HG02798 (cell line): ENCODE data around the gene SLC35G3.
"Not testable (repeated sequence)": the region's sequence is repeated elsewhere in the genome, so short reads cannot be mapped to it uniquely, and the experiment has no call there.

Experiments
- ATAC-seq: cut with Tn5 transposase; IDR thresholded peaks from one replicate; pipeline ENCODE4 v1.9.1; 2021; ENCODE audit warnings: mild to moderate bottlenecking; ENCODE audit not compliant: unreplicated experiment, poor library complexity

The SLC35G3 gene

GRCh38 chr17:35194001-35194400 is at the start of gene SLC35G3:
TSS of gene SLC35G3 (minus strand) at chr17:35194393. CDS start at chr17:35194307, 86 bp downstream.
- ATAC-seq = not testable (repeated sequence)

GRCh38 chr17:35243561-35244340 is 49.6 kb upstream of the SLC35G3 start:
- ATAC-seq = no peak

GRCh38 chr17:35242805-35243560 is 48.8 kb upstream of the SLC35G3 start, which contains the start of gene SLFN5:
TSS of gene SLFN5 (plus strand) at chr17:35243072. CDS start at chr17:35258691, 15,619 bp downstream.
- ATAC-seq = peak; percentile 77

GRCh38 chr17:35242158-35242804 is 48.1 kb upstream of the SLC35G3 start:
- peak; percentile 44 for ATAC-seq

GRCh38 chr17:35241520-35241919 is 47.3 kb upstream of the SLC35G3 start:
- no peak for ATAC-seq

GRCh38 chr17:35240861-35241260 is 46.7 kb upstream of the SLC35G3 start:
- ATAC-seq = no peak

GRCh38 chr17:35239823-35240222 is 45.6 kb upstream of the SLC35G3 start:
- ATAC-seq = no peak

GRCh38 chr17:35238821-35239220 is 44.6 kb upstream of the SLC35G3 start:
- no peak for ATAC-seq

- no peak for ATAC-seq
Measured at GRCh38 chr17:35236821-35237220, 42.6 kb upstream of the SLC35G3 start.

- ATAC-seq = no peak
Measured at GRCh38 chr17:35235917-35236316, 41.7 kb upstream of the SLC35G3 start.

GRCh38 chr17:35235289-35235688 is 41.1 kb upstream of the SLC35G3 start:
- no peak for ATAC-seq

GRCh38 chr17:35234315-35234714 is 40.1 kb upstream of the SLC35G3 start:
- ATAC-seq = not testable (repeated sequence)

GRCh38 chr17:35229638-35230037 is 35.4 kb upstream of the SLC35G3 start:
- ATAC-seq = no peak

- no peak for ATAC-seq
Measured at GRCh38 chr17:35227546-35227945, 33.4 kb upstream of the SLC35G3 start.

GRCh38 chr17:35224436-35224835 is 30.2 kb upstream of the SLC35G3 start:
- no peak for ATAC-seq

- no peak for ATAC-seq
Measured at GRCh38 chr17:35222452-35222851, 28.3 kb upstream of the SLC35G3 start.

GRCh38 chr17:35218915-35219314 is 24.7 kb upstream of the SLC35G3 start:
- no peak for ATAC-seq

- ATAC-seq = no peak
Measured at GRCh38 chr17:35217107-35217506, 22.9 kb upstream of the SLC35G3 start.

GRCh38 chr17:35214631-35215273 is 20.6 kb upstream of the SLC35G3 start:
- no peak for ATAC-seq

GRCh38 chr17:35214192-35214591 is 20.0 kb upstream of the SLC35G3 start:
- no peak for ATAC-seq
